ENCODE data around the gene TIGD4. TPM values are rescaled to one million over a fixed set of nuclear protein-coding genes. Genes with fewer than 3 reads are reported as not detected.

TIGD4 gene
- total RNA-seq, 1 donor from 2014 or later: 3.8 TPM

DNA sequence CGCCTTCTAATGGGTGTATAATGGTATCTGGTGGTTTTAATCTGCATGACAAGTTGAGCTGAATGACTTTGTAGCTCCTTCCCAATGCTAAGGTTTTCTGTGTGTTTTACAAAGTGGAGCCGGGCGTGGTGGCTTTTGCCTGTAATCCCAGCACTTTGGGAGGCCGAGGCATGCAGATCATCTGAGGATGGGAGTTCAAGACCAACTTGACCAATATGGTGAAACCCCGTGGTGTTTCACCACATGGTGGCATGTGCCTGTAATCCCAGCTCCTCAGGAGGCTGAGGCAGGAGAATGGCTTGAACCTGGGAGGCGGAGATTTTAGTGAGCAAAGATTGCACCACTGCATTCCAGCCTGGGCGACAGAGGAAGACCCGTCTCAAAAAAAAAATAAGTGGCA lies 29.1 kb upstream of the TIGD4 start:
- DNase-seq (ENCODE audit: low read depth, low spot score): no peak
- Mint-ChIP-seq H3K9me3 (peaks cover 13% of the 10 kb centered on the region), H3K27me3 (ENCODE audit: low read depth) (no peaks in the 10 kb centered on the region), H3K27ac (ENCODE audit: unreplicated experiment) (no peak overlapping the region), H3K36me3 (ENCODE audit: low read depth) (peaks cover 44% of the 10 kb centered on the region), H3K4me3 (no peak overlapping the region), H3K4me1 (no peaks in the 10 kb centered on the region)
- TF ChIP-seq, protein P1, sequence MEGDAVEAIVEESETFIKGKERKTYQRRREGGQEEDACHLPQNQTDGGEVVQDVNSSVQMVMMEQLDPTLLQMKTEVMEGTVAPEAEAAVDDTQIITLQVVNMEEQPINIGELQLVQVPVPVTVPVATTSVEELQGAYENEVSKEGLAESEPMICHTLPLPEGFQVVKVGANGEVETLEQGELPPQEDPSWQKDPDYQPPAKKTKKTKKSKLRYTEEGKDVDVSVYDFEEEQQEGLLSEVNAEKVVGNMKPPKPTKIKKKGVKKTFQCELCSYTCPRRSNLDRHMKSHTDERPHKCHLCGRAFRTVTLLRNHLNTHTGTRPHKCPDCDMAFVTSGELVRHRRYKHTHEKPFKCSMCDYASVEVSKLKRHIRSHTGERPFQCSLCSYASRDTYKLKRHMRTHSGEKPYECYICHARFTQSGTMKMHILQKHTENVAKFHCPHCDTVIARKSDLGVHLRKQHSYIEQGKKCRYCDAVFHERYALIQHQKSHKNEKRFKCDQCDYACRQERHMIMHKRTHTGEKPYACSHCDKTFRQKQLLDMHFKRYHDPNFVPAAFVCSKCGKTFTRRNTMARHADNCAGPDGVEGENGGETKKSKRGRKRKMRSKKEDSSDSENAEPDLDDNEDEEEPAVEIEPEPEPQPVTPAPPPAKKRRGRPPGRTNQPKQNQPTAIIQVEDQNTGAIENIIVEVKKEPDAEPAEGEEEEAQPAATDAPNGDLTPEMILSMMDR (conservative IDR thresholded peaks at IDR 0.05): no peak

DNA sequence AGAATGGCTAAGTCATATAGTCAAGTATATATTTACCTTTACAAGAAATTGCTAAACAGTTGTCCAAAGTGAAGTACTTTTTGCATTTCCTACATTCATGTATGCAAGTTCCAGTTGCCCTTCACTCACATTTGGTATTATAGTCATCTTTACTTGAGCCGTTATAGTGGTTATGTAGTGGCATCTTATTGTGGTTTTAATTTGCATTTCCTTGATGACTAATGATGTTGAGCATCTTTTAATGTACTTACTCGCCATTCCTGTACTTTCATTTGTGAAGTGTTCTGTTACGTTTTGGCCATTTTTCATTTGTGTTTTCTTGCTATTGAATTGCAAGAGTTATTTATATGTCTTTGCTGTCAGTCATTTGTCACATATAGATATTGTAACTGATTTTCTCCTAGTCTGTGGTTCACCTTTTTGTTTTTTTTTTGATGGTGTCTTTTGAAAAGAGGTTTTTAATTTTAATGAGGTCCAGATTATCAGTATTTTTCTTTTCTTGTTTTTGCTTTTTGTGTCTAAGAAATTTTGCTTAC lies 27.8 kb upstream of the TIGD4 start:
- TF ChIP-seq, protein P1 (conservative IDR thresholded peaks at IDR 0.05): no peak
- Mint-ChIP-seq H3K4me1 (peaks cover 4% of the 10 kb centered on the region), H3K27me3 (ENCODE audit: low read depth) (no peaks in the 10 kb centered on the region), H3K4me3 (no peak overlapping the region), H3K27ac (ENCODE audit: unreplicated experiment) (no peak overlapping the region), H3K9me3 (peaks cover 10% of the 10 kb centered on the region), H3K36me3 (ENCODE audit: low read depth) (peaks cover 35% of the 10 kb centered on the region)
- no peak for DNase-seq (ENCODE audit: low read depth, low spot score)

DNA sequence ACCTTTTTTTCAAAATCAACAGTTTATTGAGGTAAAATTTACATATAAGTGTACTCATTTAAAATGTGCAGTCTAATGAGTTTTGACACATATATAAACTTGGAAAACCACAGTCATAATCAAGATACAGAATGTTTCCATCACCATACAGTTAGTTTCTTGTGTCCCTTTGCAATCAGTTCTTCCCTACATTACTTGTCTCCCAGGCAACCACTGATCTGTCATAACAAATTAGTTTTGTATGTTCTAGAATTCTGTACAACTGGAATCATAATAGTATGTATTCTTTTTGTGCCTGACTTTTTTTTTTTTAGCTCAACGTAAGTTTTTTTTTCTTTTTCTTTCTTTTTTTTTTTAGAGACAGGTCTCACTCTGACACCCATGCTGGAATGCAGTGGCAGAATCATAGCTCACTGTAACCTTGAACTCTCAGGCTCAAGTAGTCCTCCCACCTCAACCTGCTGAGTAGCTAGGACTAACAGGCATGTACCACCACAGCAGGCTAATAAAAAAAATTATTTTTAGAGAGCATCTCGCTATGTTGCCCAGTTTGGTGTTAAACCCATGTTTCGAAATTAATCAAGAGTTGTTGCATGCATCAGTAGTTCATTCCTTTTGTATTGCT lies 27.1 kb upstream of the TIGD4 start:
- H3K4me3 Mint-ChIP-seq: no peak overlapping the region
- peaks cover 30% of the 10 kb centered on the region for H3K36me3 Mint-ChIP-seq (ENCODE audit: low read depth)
- H3K27ac Mint-ChIP-seq (ENCODE audit: unreplicated experiment): no peak overlapping the region
- H3K4me1 Mint-ChIP-seq: peaks cover 4% of the 10 kb centered on the region
- TF ChIP-seq, protein P1 (conservative IDR thresholded peaks at IDR 0.05): no peak
- H3K27me3 Mint-ChIP-seq (ENCODE audit: low read depth): no peaks in the 10 kb centered on the region
- no peak for DNase-seq (ENCODE audit: low read depth, low spot score)
- peaks cover 8% of the 10 kb centered on the region for H3K9me3 Mint-ChIP-seq

DNA sequence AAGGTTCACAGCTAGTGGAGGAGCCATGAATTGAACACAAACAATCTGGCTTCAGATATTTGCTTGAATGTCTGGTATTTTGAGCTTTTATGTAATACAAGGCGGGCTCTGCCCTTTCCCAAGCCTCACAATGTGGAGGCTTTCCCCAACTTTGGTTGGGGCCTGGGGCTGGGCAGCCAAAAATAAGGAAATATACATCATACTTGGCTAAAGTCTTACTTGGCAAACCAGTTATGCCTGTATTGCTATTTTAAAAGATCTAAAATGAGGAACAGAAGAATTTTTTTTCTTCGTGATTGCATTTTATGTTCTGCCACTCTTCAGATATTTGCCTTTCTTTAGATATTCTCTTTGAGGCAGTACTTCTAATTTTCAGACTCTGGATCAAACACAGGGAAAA lies 26.3 kb upstream of the TIGD4 start:
- peaks cover 23% of the 10 kb centered on the region for H3K36me3 Mint-ChIP-seq (ENCODE audit: low read depth)
- no peak for DNase-seq (ENCODE audit: low read depth, low spot score)
- peaks cover 4% of the 10 kb centered on the region for H3K4me1 Mint-ChIP-seq
- H3K9me3 Mint-ChIP-seq: peaks cover 5% of the 10 kb centered on the region
- no peaks in the 10 kb centered on the region for H3K27me3 Mint-ChIP-seq (ENCODE audit: low read depth)
- H3K27ac Mint-ChIP-seq (ENCODE audit: unreplicated experiment): no peak overlapping the region
- TF ChIP-seq, protein P1 (conservative IDR thresholded peaks at IDR 0.05): no peak
- H3K4me3 Mint-ChIP-seq: no peak overlapping the region

DNA sequence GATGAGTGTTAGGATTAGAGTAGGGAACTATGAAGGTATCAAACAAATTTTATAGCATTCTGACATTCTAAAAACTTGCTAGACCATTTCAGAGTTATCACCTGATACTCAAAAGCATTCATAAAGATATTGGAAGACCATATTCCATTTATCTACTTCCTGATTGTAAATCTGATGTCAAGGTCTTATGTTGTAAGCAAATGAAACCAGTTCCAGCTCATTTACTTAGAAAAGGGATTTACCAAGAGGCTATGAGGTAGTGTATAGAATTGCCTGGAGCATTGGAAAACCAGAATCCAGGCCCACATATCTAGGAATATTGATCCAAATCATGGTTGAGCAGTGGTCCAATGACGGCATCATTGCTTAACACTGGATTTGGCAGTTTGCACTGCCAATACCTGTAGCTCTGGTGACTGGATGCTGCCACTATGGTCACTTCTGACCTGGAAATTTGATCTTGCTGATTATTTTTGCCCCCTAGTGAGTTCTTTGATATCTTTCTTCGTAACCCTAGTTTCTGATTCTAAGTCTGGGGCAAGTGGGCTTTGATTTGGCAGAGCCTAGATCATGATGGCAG lies 25.6 kb upstream of the TIGD4 start:
- TF ChIP-seq, protein P1 (conservative IDR thresholded peaks at IDR 0.05): no peak
- Mint-ChIP-seq H3K27me3 (ENCODE audit: low read depth) (no peaks in the 10 kb centered on the region), H3K36me3 (ENCODE audit: low read depth) (peaks cover 19% of the 10 kb centered on the region), H3K27ac (ENCODE audit: unreplicated experiment) (no peak overlapping the region), H3K4me3 (no peak overlapping the region), H3K9me3 (peaks cover 5% of the 10 kb centered on the region), H3K4me1 (peaks cover 4% of the 10 kb centered on the region)
- DNase-seq (ENCODE audit: low read depth, low spot score): no peak

All from neural crest cell (in vitro differentiated cells).